ENCODE data around the gene GRM7.

- TF ChIP-seq CTCF (conservative IDR thresholded peaks at IDR 0.05 in 1 of 2, IDR thresholded peaks at IDR 0.05 in 1 of 2; ENCODE audit: low read depth in 1 of 2, low read length in 2 of 2) (no peak), EZH2 (IDR thresholded peaks at IDR 0.05; ENCODE audit: low read length, missing control alignments) (no peak)
Observed at GRCh38 chr3:7436542-7436941, 575.6 kb downstream of the GRM7 start.
